Lower leg skin (tissue), 3 donors: ENCODE data around the gene SYT1.
"Not testable (repeated sequence)": the region's sequence is repeated elsewhere in the genome, so short reads cannot be mapped to it uniquely, and the experiment has no call there.

Experiments used
- CTCF ChIP-seq, 3 donors: fragments of 450-650 bp; IDR thresholded peaks; one replicate each; pipeline ENCODE4 v1.5.1; 2016; ENCODE audit warnings: antibody characterized with exemption in 3 of 3, mild to moderate bottlenecking in 3 of 3, moderate library complexity in 2 of 3
- POLR2A ChIP-seq, 2 donors: fragments of 450-650 bp; IDR thresholded peaks; one replicate each; pipeline ENCODE4 v1.6.1; 2016 to 2017; ENCODE audit warnings: antibody characterized with exemption in 2 of 2, mild to moderate bottlenecking in 1 of 2, moderate library complexity in 1 of 2

- not testable (repeated sequence) for TF ChIP-seq POLR2A, CTCF (IDR thresholded peaks at IDR 0.05)
Measured at GRCh38 chr12:79210403-79210802, 345.8 kb downstream of the SYT1 start.
